HG02759 (cell line): ENCODE results near the gene RARB.

Experiments
- ATAC-seq: cut with Tn5 transposase; IDR thresholded peaks from one replicate; pipeline ENCODE4 v1.9.1; 2021; ENCODE audit warnings: mild to moderate bottlenecking, moderate library complexity; ENCODE audit not compliant: unreplicated experiment

The RARB gene

GRCh38 chr3:25574172-25574765 lies 146.2 kb downstream of the RARB start:
- ATAC-seq = no peak

- ATAC-seq = no peak
Measured at GRCh38 chr3:25575001-25575400, 146.9 kb downstream of the RARB start.

GRCh38 chr3:25576146-25576545 lies 148.1 kb downstream of the RARB start:
- no peak for ATAC-seq

- ATAC-seq = no peak
Measured at GRCh38 chr3:25576831-25577454, 148.9 kb downstream of the RARB start.

- ATAC-seq = no peak
Measured at GRCh38 chr3:25578059-25578458, 150.0 kb downstream of the RARB start.

- no peak for ATAC-seq
Measured at GRCh38 chr3:25580534-25580933, 152.5 kb downstream of the RARB start.

GRCh38 chr3:25581335-25581734 lies 153.3 kb downstream of the RARB start:
- ATAC-seq = no peak

GRCh38 chr3:25581823-25582222 lies 153.8 kb downstream of the RARB start:
- no peak for ATAC-seq

- no peak for ATAC-seq
Measured at GRCh38 chr3:25582242-25582641, 154.2 kb downstream of the RARB start.

GRCh38 chr3:25583343-25583742 lies 155.3 kb downstream of the RARB start:
- ATAC-seq = no peak

GRCh38 chr3:25584011-25584789 lies 156.1 kb downstream of the RARB start:
- ATAC-seq = no peak

GRCh38 chr3:25585361-25586166 lies 157.5 kb downstream of the RARB start:
- no peak for ATAC-seq

- ATAC-seq = no peak
Measured at GRCh38 chr3:25586167-25586505, 158.1 kb downstream of the RARB start.

- ATAC-seq = no peak
Measured at GRCh38 chr3:25586553-25586952, 158.5 kb downstream of the RARB start.

- no peak for ATAC-seq
Measured at GRCh38 chr3:25587094-25587493, 159.0 kb downstream of the RARB start.

GRCh38 chr3:25587526-25587925 lies 159.5 kb downstream of the RARB start:
- no peak for ATAC-seq

- ATAC-seq = no peak
Measured at GRCh38 chr3:25587975-25588374, 159.9 kb downstream of the RARB start.

GRCh38 chr3:25588441-25589103 lies 160.5 kb downstream of the RARB start:
- ATAC-seq = no peak

GRCh38 chr3:25589104-25589782 lies 161.2 kb downstream of the RARB start:
- no peak for ATAC-seq

GRCh38 chr3:25589783-25590258 lies 161.8 kb downstream of the RARB start:
- no peak for ATAC-seq
